Hypothalamus (tissue), 51 donors: ENCODE results near the gene AP2A1.
A peak's percentile ranks its signal among the peaks of the same experiment; 100 is the strongest.
"Not testable (repeated sequence)": the region's sequence is repeated elsewhere in the genome, so short reads cannot be mapped to it uniquely, and the experiment has no call there.

Experiments used
- DNase-seq, 51 donors: peaks; one replicate each; lab custom pipeline; 2025; lab: John Stamatoyannopoulos, UW

The AP2A1 gene

DNA sequence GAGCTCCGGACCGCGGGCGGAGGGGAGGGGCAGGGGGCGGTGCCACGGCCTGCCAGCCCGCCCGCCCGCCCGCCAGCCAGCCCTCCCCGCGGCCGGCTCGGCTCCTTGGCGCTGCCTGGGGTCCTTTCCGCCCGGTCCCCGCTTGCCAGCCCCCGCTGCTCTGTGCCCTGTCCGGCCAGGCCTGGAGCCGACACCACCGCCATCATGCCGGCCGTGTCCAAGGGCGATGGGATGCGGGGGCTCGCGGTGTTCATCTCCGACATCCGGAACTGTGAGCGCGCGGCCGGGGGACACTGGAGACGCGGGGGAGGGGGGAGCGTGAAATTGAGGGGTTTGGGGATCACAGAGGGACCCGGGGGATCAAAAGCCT lies at the start of gene AP2A1:
AP2A1 (plus strand) TSS at position 72 of the 370 bp plus-strand sequence; CDS start at position 205, 133 bp downstream.
- DNase-seq, result peak in 1 of 51 donors; percentile 82

DNA sequence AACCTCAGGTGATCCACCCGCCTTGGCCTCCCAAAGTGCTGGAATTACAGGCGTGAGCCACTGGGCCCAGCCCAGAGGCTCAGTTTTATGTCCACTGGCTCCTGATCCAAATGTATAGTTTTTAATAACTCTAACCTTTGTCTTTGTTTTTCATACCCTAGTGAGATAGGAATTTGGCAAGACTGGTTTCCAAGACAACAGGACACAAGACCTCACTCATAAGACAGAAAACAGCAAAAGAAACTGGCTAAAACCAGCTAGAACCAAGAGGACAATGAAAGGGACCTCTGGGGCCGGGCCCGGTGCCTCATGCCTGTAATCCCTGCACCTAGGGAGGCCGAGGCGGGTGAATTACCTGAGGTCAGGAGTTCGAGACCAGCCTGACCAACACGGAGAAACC lies 48.3 kb upstream of the AP2A1 start:
- no peak for DNase-seq

DNA sequence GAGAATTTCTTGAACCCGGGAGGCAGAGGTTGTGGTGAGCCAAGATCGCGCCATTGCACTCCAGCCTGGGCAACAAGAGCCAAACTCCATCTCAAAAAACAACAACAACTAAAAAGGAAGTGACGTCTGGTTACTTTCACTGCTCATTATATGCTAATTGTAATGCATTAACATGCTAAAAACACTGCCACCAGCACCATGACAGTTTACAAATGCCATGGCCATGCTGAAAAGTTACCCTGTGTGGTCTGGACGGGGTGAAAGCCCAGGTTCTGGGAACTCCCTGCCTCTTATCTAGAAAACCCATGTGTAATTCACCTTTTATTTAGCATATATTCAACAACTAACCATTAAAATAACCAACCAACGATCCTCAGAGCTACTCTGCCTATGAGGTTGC lies 47.8 kb upstream of the AP2A1 start:
- no peak for DNase-seq

DNA sequence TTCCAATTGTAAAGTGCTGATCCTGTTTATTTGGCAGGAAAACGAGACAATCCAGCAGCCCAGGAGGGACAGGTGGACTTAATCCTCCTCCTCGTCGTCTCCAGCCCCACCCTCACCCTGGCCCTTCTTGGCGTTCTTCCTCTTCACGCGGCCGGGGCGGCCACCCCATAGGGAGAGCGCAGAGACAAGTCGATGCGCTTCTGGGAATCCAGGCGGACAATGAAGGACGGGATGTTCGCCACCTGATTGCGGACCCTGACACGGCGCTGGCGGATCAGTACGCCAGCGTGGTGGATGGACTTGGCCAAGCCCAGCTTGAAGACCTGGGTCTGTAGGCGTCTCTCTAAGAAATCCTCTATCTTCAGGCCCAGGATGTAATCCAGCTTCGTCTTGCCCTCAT lies 47.4 kb upstream of the AP2A1 start:
- not testable (repeated sequence) for DNase-seq

DNA sequence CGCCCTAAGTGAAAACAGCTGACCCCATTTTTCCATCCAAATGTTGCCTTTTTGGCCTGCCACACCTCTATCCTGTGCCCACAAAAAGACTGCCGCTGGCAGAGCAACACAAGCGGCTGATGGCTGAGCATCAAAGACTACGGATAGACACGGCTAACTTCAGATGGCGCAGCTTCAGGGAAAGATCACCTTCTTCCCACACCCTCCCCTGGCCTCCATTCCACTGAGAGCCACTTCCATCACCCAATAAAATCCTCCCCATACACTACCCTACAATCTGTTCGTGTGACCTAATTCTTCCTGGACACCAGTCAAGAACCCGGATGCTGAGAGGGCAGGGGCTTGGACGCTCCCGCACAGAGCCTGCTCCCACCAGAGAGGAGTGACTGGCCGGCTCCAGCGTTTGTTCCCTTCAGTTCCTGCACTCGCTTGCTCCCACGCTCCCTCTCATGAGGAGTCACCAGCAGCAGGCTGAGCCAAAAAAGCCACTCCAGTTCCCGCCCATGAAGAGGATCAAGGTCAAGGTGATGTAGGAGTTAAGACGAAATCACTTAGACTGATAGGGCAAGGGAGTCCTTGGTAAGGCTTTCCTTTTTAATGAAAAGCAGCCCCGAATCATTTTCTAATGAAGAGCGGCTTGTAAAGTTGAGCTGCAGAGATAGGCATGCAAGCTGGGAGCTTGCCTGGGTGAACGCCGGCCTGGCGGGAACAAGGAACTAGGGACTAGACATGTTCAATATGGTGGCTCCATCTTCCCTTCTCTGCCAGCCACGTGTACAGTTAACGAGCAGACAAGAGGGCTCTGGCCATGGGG lies 39.4 kb upstream of the AP2A1 start:
- DNase-seq, result peak in 11 of 51 donors; percentile 1 to 17 (median 6)

DNA sequence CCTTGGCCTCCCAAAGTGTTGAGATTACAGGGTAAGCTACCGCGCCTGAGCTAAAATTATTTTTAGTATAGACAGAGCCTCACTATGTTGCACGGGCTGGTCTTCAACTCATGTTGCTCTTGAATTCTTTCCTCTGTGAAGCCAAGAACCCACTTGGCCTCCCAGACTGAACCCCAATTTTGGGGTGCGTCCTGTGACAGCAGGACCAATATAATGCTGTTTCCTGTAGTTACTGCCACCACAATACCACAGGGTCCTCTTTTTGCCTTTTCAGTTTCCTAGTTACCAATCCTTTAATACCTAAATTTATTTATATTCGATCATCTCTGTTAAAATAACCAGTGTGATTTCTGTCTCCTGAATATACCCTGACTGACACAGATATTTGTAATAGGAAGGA lies 36.6 kb upstream of the AP2A1 start:
- DNase-seq, result no peak

DNA sequence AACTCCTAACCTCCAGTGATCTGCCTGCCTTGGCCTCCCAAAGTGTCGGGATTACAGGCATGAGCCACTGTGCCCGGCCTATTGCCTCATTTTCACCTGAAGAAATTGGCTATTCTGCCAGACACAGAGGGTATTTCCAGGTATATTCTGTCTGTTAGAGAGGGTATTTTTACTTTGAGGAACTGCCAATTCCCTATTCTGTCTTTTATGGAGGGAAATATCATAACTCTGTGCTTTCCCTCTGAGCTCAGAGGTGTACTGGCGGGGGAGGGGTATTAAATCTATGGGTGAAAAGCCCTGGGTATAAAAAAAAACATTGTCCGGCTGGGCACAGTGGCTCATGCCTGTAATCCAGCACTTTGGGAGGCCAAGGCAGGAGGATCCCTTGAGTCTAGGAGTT lies 28.5 kb upstream of the AP2A1 start:
- DNase-seq, result no peak

DNA sequence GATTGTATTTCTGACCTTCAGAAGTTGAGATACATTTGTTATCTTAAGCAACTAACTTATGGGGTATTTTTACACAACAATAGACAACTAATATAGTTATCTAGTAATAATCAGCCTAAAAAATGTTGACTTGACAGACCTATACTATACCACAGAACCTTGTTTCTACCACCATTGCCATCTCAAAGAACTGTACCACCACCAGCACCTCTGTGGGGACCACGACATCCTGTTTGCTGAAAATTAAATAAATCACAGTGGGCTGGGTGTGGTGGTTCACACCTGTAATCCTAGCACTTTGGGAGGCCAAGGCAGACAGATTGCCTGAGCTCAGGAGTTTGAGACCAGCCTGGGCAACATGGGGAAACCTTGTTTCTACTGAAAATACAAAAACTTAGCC lies 27.7 kb upstream of the AP2A1 start:
- no peak for DNase-seq

DNA sequence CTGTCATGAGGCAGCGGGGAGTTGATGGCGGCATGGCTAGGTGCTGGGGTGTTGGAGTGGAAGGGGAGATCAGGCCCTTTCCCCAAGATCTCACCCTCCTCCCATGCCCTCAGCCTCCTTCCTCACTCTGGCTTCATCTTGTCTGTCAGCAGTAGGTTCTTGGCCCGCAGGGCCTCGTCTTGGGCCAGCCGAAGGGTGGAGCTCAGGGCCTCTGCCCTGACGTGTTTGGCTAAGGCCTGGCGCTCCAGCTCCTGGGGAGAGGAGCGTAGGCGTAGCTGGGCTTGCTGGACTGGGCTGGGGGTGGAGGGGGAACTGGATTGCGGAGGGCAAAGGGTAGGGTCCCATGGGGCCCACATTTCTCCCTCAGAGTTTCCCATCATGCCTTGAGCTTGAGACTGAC lies 26.9 kb upstream of the AP2A1 start:
- no peak for DNase-seq

DNA sequence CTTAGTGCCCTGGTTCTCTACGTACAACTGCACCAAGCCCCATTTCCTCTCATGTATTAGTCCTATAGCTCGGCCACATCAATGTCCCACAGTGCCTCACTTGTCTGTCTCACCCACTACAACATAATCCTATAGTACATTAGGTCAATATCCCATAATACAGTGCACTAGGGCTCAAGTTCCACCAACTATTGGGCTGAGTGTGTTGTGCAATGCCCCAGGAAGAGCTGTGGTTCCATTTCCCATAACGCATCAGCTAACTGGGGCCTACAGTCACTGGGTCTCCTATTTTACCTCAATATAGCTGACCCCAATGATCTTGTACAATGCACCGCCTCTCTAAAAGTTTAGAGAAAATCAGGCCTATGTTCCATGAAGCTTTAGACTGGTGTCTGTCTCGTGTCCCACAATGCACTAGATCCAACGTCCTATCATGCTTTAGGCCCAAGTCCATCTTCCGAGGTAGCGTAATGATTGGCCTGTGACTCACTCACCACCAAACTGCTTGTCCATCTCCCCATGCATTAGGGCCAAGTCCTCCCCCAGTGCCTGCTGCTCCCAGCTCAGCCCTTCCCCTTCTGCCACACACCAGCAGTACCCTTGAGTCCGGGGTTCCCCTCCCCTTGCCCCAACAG lies 25.5 kb upstream of the AP2A1 start:
- no peak for DNase-seq

DNA sequence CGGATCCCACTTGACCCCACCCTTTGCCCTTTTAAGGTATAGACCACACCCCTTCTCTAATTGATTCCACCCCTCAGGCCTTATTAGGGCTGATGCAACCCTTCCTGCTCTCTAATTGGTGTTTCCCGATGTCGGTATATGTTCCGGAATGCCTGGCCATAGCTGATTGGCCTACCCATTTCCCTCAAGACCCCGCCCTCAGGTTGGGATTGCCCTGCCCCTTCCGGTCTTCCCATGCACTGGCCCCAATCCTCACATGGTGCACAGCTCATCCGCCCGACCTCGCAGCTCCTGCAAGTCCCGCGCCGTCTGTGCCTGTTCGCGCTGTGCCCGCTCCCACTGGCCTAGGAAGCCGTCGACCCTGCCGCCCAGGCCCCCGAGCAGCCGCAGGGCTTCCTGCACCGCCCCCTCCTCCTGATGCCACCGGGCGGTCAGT lies 21.8 kb upstream of the AP2A1 start:
- DNase-seq, result no peak

DNA sequence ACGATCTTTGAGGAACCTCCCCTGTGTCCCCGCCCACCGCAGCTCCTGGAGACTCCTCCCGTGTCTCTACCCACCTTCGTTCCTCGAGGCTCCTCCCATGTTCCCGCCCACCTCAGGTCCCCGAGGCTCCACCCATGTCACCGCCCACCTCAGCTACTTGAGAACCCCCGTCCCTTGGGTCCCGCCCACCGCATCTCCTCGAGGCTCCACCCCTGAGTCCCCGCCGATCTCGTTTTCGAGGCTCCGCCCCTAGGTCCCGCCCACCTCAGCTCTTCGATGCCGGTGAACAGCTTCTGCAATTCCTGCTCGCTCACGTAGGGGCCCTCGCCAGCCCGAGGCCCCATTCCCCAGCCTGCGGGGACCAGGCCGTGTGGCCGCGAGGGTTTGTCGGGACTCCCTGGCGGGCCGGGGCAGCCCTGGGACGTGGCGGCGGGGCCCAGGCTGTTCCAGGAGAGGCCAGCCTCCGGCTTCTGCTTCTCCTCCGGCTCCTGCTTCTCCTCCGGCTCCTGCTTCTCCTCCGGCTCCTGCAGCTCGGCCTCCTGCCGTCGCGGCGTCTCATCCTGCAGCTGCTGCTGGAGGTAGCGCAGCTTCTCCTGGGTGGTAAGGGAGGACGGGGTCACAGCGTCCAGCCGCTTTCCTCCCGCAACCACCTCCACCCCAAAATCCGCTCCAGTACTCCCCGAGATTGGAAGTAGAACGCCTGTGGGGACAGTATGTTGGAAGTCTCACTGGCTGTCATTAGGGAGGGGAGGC lies 20.4 kb upstream of the AP2A1 start:
- DNase-seq, result peak in 11 of 51 donors; percentile 1 to 71 (median 13)

DNA sequence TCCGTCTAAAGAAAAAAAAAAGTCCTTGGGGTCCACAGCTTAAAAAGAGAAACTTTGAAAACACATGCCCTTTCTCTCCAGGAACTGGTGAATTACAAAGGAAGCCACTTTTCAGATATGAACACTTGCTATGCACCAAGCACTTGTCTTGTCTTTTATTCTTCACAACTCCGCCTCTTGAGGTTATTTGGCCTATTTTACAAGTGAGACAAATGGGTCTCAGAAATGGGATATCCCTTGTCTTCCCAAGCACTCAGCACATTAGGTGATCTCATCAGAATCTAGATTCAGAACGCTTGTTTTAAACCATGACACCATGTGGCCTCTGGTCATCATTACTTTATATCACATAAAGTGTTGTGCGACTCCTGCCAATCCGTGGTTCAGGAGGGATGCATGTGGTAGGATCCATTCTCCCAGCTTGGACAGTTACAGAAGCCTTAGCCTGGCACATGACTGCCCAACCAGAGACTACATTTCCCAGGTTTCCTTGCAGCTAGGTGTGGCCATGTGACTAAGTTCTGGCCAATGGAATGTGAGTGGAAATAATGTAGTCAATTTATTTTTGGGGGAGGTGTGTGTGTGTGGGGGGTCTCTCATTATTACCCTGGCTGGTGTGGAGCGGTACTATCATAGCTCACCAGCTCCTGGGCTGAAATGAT lies 17.6 kb upstream of the AP2A1 start:
- no peak for DNase-seq

DNA sequence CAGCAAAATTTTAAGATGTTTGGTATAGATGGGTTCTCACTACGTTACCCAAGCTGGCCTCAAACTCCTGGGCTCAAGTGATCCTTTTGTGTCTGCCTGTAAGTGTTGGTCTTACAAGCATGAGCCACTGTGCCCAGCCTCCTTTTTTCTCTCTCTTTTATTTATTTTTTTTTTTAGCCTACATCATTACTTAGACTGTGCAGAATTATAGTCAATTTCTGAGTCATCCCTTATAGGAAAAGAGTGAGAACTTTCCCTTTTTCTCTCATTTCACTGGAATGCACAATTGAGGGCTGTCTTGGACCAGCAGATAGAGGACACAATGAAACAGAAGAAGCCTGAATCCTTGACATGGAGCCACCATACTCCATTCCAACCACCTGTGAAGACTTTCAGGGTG lies 17.0 kb upstream of the AP2A1 start:
- DNase-seq, result no peak

DNA sequence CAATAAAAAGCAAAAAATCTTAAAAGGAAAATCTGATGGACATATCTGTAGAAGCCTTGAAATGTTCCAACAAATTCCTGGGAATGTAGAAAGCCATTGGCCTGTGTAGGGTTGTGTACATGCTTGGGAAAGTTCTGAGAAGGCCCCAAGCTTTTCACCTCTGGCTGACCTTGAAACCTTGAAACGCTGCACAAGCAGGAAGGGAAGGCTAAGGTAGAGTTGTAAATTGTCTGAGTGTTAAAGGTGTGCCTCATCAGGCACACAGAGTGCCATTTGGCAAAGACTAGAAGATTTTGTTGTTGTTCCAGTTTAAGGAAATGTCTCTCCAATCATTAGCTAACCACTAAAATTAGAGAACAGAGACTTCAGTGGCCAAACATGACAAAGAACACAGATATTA lies 14.1 kb upstream of the AP2A1 start:
- DNase-seq, result no peak

DNA sequence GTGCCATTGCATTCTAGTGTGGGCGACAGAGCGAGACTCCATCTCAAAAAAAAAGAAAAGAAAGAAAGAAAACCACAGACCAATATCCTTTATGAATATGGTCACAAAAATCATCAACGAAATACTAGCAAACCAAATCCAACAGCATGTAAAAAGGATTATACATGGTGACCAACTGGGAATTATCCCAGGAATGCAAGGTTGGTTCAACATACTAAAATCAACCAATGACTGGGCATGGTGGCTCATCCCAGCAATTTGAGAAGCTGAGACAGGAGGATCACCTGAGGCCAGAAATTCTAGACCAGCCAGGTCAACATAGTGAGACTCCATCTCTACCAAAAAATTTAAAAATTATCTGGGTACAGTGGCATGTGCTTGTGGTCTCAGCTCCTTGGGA lies 10.8 kb upstream of the AP2A1 start:
- no peak for DNase-seq

DNA sequence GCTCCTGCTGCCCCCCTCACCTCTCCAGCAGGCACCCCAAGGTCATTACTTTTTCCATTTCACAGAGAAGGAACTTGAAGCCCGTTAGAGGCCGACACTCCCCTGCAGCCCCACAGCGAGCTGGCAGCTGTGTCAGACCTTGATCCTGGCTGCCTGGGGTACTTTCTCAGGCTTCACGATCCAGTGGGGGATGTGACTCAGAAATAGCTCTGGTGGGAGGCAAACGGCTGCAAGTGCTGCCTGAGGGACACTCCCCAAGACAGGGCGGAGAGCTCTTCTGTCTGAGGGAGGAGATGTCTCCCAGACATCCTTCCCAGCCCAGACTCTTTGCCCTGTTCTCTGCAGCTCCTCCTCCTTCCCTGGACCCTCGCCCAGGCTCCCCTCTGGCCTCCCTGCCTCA lies 8.5 kb upstream of the AP2A1 start:
- peak in 4 of 51 donors; percentile 9 to 64 (median 18) for DNase-seq

DNA sequence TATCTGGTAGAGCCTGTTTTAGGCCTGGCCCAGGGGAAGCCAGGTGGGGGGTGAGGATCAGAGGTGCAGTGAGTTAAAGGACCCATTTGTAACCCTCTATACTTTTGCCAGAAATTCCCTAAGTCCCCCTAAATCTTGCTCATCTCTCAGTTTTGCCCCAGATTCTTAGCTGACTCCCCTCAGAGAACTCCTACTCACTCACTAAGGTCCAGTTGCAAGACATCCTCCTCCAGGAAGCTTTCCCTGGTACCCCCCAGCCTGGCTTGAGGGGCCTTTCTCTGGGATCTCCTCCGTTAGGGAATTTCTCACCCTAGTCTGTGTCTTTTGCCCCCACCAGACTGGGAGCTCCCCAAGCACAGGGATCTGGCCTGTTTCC lies 5.6 kb upstream of the AP2A1 start:
- no peak for DNase-seq

DNA sequence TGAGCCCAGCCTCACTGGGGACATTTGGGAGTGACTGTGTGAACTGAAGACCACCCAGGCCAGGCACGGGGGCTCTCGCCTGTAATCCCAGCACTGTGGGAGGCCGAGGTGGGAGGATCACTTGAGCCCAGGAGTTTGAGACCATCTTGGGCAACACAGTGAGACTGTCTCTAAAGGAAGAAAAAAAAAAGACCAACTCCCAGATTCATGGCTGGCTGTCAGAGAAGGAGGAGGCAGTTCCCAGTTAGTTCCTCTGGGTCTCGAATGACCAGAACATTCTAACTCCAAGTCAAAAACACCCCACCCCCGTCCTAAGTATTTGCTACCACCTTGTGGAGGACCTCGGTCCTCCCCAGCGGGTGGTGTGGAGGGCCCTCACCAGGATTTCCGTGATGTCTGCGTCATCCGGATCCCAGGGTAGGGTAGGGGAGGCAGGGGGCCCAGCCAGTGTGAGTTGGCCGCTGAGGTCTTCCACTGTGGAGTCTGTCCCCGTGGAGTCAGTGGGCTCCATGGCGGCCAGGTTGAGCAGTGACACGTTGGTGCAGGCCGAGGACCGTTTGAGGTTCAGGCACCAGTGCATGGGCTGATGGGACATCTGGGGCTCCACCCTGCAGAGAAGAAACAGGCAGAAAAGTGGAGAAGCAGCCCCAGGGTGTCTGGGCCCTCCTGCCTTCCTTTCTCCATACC lies 5.0 kb upstream of the AP2A1 start:
- no peak for DNase-seq

DNA sequence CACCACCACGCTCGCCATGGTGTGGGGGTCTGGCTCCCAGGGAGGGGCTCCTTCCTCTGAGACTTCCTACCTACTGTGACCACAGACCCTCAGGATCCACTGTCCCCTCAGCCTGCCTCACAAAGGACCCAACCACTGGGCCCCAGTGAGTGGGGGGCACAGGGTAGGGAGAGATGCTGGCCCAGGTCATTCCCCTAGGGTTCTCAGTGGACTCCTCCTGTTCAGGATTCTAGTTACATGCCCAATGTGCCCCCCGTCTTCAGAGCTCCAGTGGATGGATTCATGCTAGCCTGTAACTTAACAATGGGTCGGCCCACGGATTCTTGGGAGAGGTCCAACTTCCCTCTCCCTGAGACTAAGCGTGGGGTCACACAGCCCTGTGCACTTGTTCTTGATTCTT lies 3.6 kb upstream of the AP2A1 start, which contains the start of gene TSKS:
TSKS (minus strand) TSS at position 77 of the 400 bp plus-strand sequence; CDS start at position 18, 59 bp downstream.
- DNase-seq, result no peak
